ENCODE measurements around the gene C16orf54.
"Not testable (repeated sequence)": the region's sequence is repeated elsewhere in the genome, so short reads cannot be mapped to it uniquely, and the experiment has no call there.

C16orf54 gene

DNA sequence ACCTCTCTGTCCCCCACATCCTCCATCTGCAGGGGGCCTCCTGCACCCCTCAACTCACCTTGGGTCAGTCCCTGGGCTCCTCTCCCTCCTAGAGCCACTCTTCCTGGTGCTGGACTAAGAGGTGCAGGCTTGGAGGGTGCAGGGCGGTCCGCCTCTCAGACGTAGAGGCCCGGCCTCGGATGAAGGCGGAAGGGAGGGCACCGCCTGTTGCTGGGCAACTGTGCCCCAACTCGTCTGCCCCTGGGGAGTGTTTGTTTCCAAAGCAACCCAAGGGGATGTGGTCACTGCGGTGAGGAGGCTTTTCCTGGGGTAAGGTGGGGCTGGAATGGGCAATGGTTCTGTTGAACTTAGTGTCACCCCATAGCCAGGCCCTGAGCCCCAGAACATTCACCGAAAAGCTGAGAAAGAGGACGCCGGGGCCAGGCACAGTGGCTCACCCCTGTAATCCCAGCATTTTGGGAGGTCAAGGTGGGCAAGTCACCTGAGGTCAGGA, at the start of gene C16orf54:
TSS of gene C16orf54 (minus strand) at position 138 of the 493 bp plus-strand sequence. CDS start 1,039 bp downstream, outside the sequence.
- peak; percentile 93 for DNase-seq

- DNase-seq = no peak
Observed at GRCh38 chr16:29794231-29794710, 48.5 kb upstream of the C16orf54 start.

DNA sequence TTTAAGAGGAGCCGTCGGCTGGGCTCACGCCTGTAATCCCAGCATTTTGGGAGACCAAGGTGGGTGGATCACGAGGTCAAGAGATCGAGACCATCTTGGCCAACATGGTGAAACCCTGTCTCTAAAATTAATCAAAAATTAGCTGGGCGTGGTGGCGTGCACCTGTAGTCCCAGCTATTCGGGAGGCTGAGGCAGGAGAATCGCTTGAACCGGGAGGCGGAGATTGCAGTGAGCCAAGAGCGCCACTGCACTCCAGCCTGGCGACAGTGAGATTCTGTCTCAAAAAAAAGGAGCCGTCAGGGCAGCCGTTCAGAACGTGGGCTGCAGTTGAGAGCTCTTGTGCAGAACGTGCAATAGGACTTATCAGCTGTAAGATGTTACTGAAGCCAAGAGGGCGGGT, 47.4 kb upstream of the C16orf54 start:
- not testable (repeated sequence) for DNase-seq

DNA sequence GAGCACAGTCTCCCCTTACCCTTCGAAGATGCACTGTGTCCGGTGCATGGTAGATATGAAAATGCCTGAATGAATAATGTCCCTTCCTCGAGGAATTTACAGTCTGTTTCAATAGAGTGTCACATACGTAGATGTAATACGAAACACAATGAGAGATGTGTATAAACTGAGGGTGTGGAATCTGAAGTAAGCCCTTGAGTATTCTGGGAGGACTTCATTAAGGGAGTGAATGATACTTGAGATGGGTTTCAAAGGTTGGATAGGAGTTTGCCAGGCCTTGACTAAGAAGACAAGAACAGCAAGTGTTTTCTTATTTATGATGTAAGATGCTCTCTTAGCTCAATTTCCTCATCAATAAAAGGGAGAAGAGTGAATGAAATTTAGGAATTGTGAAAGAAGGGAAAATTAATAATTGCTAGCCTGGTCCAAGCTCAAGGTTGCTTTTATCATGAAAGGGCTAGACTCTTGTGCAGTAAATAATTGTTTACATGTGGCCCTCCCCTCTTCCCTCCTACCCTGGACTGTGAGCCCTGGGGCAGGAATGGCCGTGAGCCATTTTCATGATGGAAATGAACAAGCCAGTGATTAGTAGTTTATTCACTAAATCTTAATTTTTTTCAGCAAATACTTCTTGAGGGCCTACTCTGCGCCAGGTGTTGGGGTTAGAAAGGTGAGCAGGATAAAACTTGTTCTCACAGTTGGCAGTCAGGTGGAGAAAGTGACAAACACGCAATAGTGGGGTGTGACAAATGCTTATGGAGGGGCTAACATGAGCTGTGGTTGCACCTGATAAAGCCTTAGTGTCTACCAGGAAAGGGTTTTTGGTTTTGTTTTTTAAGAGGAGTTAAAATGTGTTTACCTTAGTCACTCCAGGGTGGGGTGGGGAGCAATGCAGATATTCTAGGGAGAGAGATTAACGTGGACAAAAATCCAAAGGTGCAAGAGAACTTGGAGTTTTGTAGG, 46.3 kb upstream of the C16orf54 start:
- DNase-seq = no peak

GRCh38 chr16:29790949-29791844, 45.4 kb upstream of the C16orf54 start:
- peak; percentile 27 for DNase-seq

- DNase-seq = peak; percentile 100
Observed at GRCh38 chr16:29790183-29790948, 44.6 kb upstream of the C16orf54 start, which contains the start of gene KIF22. Gene KIF22 (plus strand): TSS chr16:29790751. CDS start chr16:29790760, 9 bp downstream.

DNA sequence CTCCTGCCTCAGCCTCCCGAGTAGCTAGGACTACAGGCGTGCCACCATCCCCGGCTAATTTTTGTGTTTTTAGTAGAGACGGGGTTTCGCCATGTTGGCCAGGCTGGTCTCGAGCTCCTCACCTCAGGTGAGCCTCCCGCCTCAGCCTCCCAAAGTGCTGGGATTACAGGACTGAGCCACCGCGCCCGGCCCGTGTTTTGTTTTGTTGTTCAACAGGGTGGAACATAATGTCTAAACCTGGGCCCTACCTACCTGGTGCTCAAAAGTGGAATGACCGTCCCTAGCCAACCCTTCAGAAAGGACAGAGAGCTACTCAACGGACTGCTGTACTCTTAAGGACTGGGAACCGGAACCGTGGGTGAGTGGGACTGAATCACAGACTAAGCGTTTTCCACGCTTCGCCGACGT, 44.0 kb upstream of the C16orf54 start:
- DNase-seq = no peak

DNA sequence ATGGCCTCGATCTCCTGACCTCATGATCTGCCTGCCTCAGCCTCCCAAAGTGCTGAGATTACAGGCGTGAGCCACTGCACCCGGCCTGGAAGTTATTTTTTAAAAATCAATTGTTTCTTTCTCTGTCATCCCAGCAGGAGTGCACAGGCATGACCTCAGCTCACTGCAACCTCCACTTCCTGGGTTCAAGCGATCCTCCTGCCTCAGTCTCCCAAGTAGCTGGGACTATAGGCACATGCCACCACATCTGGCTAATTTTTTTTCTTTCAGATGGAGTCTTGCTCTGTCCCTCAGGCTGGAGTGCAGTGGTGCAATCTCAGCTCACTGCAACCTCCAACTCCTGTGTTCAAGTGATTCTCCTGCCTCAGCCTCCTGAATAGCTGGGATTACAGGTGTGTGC, 41.4 kb upstream of the C16orf54 start:
- DNase-seq = not testable (repeated sequence)

DNA sequence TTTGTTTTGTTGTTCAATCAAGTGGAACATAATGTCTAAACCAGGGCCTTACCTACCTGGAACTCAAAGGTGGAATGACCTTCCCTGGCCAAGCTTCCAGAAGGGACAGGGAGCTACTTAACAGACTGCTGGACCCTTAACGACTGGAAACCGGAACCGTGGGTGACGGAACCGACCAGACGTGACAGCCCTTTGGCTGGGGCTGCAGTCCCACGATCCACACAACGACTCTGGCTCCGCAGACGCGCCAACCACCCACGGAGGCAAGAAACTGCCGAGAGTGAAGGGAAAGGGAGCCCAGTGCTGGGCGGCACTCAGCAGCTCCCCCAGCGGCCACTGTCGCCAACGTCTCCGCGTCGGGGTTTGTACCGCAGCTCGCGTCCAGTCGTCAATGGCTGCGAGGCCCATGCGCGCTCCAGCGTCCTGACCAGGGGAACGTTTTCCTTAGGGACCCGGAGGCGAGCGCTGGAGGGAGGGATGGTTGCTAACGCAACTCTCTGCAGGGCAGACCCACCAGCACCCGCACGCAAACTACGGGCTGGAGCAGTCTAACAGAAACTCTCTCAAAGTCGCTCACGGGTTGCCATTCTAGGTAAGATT, 39.2 kb upstream of the C16orf54 start:
- DNase-seq = peak; percentile 86

GRCh38 chr16:29784157-29784556, 38.4 kb upstream of the C16orf54 start:
- peak; percentile 30 for DNase-seq

DNA sequence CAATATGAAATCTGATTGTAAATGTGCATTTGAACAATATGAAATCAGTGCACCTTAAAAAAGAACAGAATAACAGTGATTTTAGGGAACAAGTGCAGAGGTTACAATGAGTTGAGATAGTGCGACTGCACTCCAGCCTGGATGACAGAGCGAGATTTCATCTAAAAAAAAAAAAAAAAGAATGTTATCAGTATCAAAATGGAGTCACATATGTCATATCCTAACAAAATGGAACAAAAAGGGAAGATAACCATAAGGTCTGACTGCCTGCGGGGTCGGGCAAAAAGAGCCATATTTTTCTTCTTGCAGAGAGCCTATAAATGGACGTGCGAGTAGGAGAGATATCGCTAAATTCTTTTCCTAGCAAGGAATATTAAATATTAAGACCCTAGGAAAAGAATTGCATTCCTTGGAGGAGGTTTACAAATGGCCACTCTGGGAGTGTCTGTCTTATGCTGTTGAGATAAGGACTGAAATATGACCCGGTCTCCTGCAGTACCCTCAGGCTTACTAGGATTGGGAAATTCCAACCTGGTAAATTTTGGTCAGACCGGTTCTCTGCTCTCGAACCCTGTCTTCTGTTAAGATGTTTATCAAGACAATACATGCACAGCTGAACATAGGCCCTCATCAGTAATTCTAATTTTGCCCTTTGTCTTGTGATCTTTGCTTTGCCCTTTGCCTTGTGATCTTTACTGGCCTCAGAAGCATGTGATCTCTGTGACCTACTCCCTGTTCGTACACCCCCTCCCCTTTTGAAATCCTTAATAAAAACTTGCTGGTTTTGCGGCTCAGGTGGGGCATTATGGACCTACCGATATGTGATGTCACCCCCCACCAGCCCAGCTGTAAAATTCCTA, 37.5 kb upstream of the C16orf54 start:
- DNase-seq = not testable (repeated sequence)

DNA sequence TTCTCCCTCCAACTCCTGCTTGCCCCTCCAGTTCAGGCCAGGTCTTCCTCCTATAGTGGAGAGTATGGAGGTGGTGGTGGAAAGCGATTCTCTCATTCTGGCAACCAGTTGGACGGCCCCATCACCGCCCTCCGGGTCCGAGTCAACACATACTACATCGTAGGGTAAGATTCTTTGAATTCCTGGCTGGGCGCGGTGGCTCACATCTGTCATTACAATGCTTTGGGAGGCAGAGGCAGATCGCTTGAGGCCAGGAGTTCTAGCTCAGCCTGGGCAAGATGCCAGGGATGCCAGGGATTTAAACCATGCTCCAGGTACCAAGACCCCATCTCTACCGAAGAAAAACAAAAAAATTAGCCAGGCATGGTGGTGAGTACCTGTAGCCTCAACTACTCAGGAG, 33.7 kb upstream of the C16orf54 start:
- DNase-seq = no peak

DNA sequence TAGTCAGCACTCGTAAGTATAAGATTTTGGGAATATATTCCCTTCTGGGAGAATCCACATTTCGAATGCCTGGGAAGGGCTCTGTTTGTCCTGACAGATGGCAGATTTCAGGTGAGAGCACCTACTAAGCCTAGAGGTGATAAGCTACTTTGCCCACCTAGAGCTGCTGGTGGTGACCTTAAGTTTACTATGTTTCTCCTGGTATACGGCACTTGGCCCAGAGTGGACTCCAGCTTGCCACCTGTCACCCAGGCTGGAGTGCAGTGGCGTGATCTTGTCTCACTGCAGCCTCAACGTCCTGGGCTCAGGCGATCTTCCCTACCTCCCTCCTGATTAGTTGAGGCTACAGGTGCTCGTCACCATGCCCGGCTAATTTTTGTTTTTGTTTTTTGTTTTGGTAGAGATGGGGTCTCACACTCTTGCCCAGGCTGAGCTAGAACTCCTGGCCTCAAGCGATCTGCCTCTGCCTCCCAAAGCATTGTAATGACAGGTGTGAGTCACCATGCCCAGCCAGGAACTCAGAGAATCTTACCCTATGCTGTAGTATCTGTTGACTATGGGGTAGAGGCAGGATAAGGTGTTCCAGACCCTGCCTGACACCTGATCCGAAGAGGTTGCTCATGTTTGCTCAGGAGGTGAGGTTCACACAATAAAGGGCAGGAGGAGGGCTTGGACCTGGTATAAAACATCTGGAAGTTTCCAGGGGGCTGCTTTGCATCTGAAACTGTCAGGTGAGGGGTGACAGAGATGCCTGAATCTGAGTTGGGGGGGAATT, 32.0 kb upstream of the C16orf54 start, which contains the start of gene ZG16:
TSS of gene ZG16 (plus strand) at position 681 of the 775 bp plus-strand sequence. CDS start 1,011 bp downstream, outside the sequence.
- DNase-seq = no peak

DNA sequence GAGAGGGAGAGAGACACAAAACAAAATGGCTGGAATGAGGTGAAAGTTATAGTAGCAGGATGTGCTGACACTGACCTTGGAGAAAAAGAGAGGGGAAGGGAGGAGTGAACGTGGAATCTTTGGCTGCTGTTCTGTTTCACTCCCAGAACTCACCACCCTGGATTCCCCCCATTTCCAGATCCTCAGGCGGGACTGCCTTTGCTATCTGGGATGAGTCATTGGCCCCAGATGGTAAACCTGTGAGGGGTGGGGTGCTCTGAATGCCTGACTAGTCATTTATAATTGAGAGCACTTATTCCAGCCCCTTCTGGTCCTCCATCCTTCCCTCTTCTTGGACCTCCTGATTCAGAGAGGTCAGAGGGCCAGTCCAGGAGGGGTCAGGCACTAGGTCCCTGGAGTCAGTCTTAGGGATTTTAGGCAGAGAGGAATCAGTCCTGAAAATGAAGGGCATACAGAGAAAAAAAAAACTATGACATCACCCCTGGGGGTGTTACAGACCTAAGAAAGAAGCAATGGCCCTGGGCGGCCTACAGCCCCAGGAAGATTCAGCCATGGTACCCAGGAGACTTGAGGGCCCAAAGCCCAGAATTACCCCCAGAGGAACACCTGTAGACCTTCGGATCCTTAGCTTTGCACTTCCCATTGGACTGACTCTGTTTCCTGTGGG, 30.1 kb upstream of the C16orf54 start:
- DNase-seq = no peak

DNA sequence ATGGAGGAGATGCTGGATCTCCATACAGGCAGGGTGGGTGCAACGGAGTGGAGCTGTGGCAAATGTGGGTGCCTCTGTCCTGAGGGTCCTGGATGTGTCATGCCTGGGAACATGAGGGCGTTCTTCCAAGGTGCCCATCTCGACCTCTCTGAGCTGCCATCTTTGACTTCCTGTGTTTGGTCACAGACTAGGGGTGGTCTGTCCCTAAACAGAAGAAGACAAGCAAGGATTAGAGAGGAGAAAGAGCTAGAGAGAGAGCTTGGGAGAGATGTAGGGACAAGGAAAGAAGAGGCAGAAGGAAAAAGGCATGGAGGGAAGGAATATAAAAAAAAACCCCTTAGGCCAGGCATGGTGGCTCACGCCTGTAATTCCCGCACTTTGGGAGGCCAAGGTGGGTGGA, 28.9 kb upstream of the C16orf54 start:
- no peak for DNase-seq

DNA sequence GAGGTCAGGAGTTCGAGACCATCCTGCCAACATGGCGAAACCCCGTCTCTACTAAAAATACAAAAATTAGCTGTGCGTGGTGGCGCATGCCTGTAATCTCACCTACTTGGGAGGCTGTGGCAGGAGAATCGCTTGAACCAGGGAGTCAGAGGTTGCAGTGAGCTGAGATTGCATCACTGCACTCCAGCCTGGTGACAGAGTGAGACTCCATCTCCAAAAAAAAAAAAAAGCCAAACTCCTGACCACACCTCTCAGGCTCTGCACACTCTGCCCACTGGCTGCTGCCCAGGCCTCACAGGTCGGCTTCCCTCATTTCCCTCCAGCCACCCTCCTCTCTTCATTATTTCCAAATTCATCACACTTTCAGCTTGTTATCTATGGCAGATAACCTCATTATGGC, 26.5 kb upstream of the C16orf54 start:
- not testable (repeated sequence) for DNase-seq

GRCh38 chr16:29770250-29770929, 24.6 kb upstream of the C16orf54 start:
- DNase-seq = no peak

DNA sequence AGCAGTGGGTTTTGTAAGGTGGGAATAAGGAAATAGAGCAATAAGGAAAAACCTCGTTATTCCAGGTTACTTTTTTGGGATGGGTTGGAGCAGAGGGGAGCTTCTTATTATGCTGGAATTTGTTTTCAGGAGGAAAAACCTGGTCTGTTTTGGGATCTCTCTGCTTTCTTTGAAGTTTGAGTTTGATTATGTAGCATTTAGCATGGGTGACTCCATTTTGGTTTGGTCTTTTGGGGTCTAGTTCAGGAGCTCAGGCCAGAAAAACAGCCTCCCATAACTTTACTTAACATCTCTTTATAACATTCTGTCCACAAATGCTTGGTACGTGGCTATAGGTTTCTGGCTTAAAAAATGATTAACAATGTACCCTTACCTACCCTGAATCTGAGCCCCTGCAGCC, 23.7 kb upstream of the C16orf54 start:
- no peak for DNase-seq

DNA sequence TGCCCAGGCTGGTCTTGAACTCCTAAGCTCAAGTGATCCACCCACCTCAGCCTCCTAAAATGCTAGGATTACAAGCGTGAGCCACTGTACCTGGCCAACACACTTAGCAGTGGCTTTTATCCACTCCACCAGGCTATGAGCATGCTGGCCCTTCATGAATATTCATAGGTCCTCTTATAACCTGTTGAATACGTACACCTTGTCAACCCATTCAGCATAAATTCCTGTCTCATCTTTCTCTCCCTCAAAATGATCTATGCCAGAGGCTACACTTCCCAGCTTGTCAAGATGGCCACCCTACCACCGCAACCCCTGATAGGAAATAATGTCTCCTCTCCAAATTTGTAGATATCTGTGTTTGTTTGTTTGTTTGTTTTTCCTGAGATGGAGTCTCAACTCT, 21.3 kb upstream of the C16orf54 start:
- no peak for DNase-seq

All from CD4-positive, alpha-beta T cell treated with Interleukin-17A for 4 hours (primary cell).